Caco-2 (cell line): ENCODE results near the gene NDUFB4. TPM values are rescaled to one million over a fixed set of nuclear protein-coding genes. Genes with fewer than 3 reads are reported as not detected.

Experiments
- BruUV-seq: library from RNA; stranded (reverse); fragments of 400-500 nt; replicated peaks from 2 replicates; lab custom pipeline; 2021; lab: Mats Ljungman, UMichigan
- CTCF ChIA-PET: fragments of 300-600 bp; sonication (Branson Sonifier 250); formaldehyde crosslinking; loops from one replicate; lab custom pipeline; 2022; ENCODE audit warnings: antibody characterized with exemption; lab: Charles Lee
- POLR2A ChIA-PET: fragments of 300-600 bp; sonication (Branson Sonifier 250); formaldehyde crosslinking; loops from one replicate; lab custom pipeline; 2022; ENCODE audit warnings: antibody characterized with exemption; lab: Charles Lee
- DNase-seq, 2 experiments: peaks; one replicate each; pipeline versions ENCODE4 v3.0.0 to v3.0.0-alpha.2; 2020 to 2022
- H3K27me3 ChIP-seq: replicated peaks from 2 replicates; pipeline ENCODE4 v1.6.0; 2011; ENCODE audit warnings: low read length; ENCODE audit not compliant: control insufficient read depth, insufficient read depth
- H3K36me3 ChIP-seq: 2 replicates; pipeline ENCODE4 v1.5.1; 2011; ENCODE audit warnings: low read length; ENCODE audit not compliant: control insufficient read depth, insufficient read depth
- H3K4me1 ChIP-seq: fragments of 250-450 bp; sonication (Bioruptor Pico); 2 replicates; pipeline ENCODE4 v1.5.1; 2020; ENCODE audit warnings: mild to moderate bottlenecking
- H3K4me3 ChIP-seq: 2 replicates; pipeline ENCODE4 v1.5.1; 2011; ENCODE audit warnings: low read depth, mild to moderate bottlenecking, control low read depth, low read length
- H3K9me3 ChIP-seq: fragments of 250-450 bp; sonication (Bioruptor Pico); 2 replicates; pipeline ENCODE4 v1.5.1; 2020; ENCODE audit warnings: mild to moderate bottlenecking, moderate library complexity
- H3K27ac Mint-ChIP-seq: one replicate; pipeline ENCODE4 v1.8.0; 2022; ENCODE audit warnings: mixed read lengths; ENCODE audit not compliant: unreplicated experiment
- H3K27me3 Mint-ChIP-seq: one replicate; pipeline ENCODE4 v1.8.0; 2022; ENCODE audit warnings: mixed read lengths; ENCODE audit not compliant: insufficient read depth, unreplicated experiment
- H3K36me3 Mint-ChIP-seq: one replicate; pipeline ENCODE4 v1.8.0; 2022; ENCODE audit warnings: mild to moderate bottlenecking, mixed read lengths; ENCODE audit not compliant: insufficient read depth, unreplicated experiment
- H3K4me1 Mint-ChIP-seq: one replicate; pipeline ENCODE4 v1.8.0; 2022; ENCODE audit warnings: low read depth, mixed read lengths; ENCODE audit not compliant: unreplicated experiment
- H3K4me3 Mint-ChIP-seq: one replicate; pipeline ENCODE4 v1.8.0; 2022; ENCODE audit warnings: mild to moderate bottlenecking, moderate library complexity, mixed read lengths; ENCODE audit not compliant: unreplicated experiment
- H3K9me3 Mint-ChIP-seq: one replicate; pipeline ENCODE4 v1.8.0; 2022; ENCODE audit warnings: mixed read lengths; ENCODE audit not compliant: unreplicated experiment
- CTCF ChIP-seq, 2 experiments: fragments of 200-600 bp in 1 of 2; IDR thresholded peaks; 1 replicate in 1 of 2; 2 replicates in 1 of 2; pipeline versions ENCODE4 v1.5.1 to v1.8.0; 2011 to 2022; ENCODE audit warnings: antibody characterized with exemption in 1 of 2, control low read depth in 1 of 2, inconsistent platforms in 1 of 2, low read depth in 1 of 2, low read length in 1 of 2, mild to moderate bottlenecking in 1 of 2, moderate library complexity in 1 of 2; ENCODE audit not compliant: insufficient read depth in 1 of 2, severe bottlenecking in 1 of 2, unreplicated experiment in 1 of 2
- intact Hi-C: fragments of 100-400 bp; cut with micrococcal nuclease; formaldehyde crosslinking; loops from one replicate; pipeline ENCODE4 v1.10.0; 2022; ENCODE audit not compliant: unreplicated experiment
- total RNA-seq: library from RNA; stranded (reverse); gene quantifications from 2 replicates; pipeline ENCODE4 v1.2.3, GENCODE V29; 2022

Gene NDUFB4
- total RNA-seq, 1 experiment from 2014 or later = 136 TPM

- Mint-ChIP-seq H3K4me1 (no peaks in the 10 kb centered on the region), H3K36me3 (peaks cover 12% of the 10 kb centered on the region), H3K27me3 (no peaks in the 10 kb centered on the region), H3K9me3 (no peaks in the 10 kb centered on the region), H3K27ac (no peak overlapping the region), H3K4me3 (no peak overlapping the region)
- no peaks in the 10 kb centered on the region for H3K4me1 ChIP-seq
- BruUV-seq = no TSS peak
- H3K9me3 ChIP-seq = no peaks in the 10 kb centered on the region
- H3K36me3 ChIP-seq = no peaks in the 10 kb centered on the region
- intact Hi-C loops = no loop called here
- no peak for TF ChIP-seq CTCF (IDR thresholded peaks at IDR 0.05; ENCODE audit: insufficient read depth in 1 of 2, low read depth in 1 of 2, low read length in 1 of 2, severe bottlenecking in 1 of 2, unreplicated experiment in 1 of 2)
- CTCF ChIA-PET = interaction anchor here (1.0 kb wide), 1 partner anchor 8 kb away, joined by 3 read pairs; the partner anchor contains the start of gene NDUFB4
- DNase-seq = no peak
- no peak overlapping the region for H3K4me3 ChIP-seq
- H3K27me3 ChIP-seq = no peaks in the 10 kb centered on the region
- POLR2A ChIA-PET = interaction anchor here (1.7 kb wide), 1 partner anchor 9 kb away, joined by 6 read pairs; the partner anchor contains the start of gene NDUFB4
Observed at GRCh38 chr3:120604382-120604781, 8.2 kb downstream of the NDUFB4 start.

- Histone ChIP-seq H3K36me3 (no peaks in the 10 kb centered on the region), H3K27me3 (no peaks in the 10 kb centered on the region), H3K9me3 (no peaks in the 10 kb centered on the region), H3K4me1 (no peaks in the 10 kb centered on the region), H3K4me3 (no peak overlapping the region)
- Mint-ChIP-seq H3K4me3 (no peak overlapping the region), H3K27me3 (no peaks in the 10 kb centered on the region), H3K27ac (no peak overlapping the region), H3K4me1 (no peaks in the 10 kb centered on the region), H3K9me3 (no peaks in the 10 kb centered on the region), H3K36me3 (peaks cover 12% of the 10 kb centered on the region)
- ChIA-PET CTCF (interaction anchor here (1.0 kb wide), 1 partner anchor 9 kb away, joined by 3 read pairs; the partner anchor contains the start of gene NDUFB4), POLR2A (interaction anchor here (1.7 kb wide), 1 partner anchor 9 kb away, joined by 6 read pairs; the partner anchor contains the start of gene NDUFB4)
- intact Hi-C loops = no loop called here
- TF ChIP-seq CTCF (IDR thresholded peaks at IDR 0.05; ENCODE audit: insufficient read depth in 1 of 2, low read depth in 1 of 2, low read length in 1 of 2, severe bottlenecking in 1 of 2, unreplicated experiment in 1 of 2) = no peak
- no TSS peak for BruUV-seq
- no peak for DNase-seq
Observed at GRCh38 chr3:120604784-120605183, 8.6 kb downstream of the NDUFB4 start.

GRCh38 chr3:120608506-120608905 is 12.4 kb downstream of the NDUFB4 start:
- BruUV-seq = no TSS peak

More at GRCh38 chr3:120608506-120608905, 12.4 kb downstream of the NDUFB4 start:
- CTCF ChIA-PET = no interaction called here
- Histone ChIP-seq H3K36me3 (no peaks in the 10 kb centered on the region), H3K4me1 (no peaks in the 10 kb centered on the region), H3K4me3 (no peak overlapping the region), H3K27me3 (no peaks in the 10 kb centered on the region), H3K9me3 (no peaks in the 10 kb centered on the region)
- no peaks in the 10 kb centered on the region for H3K9me3 Mint-ChIP-seq
- no peaks in the 10 kb centered on the region for H3K36me3 Mint-ChIP-seq
- no peak for DNase-seq
- H3K4me3 Mint-ChIP-seq = no peak overlapping the region
- intact Hi-C loops = no loop called here
- H3K4me1 Mint-ChIP-seq = no peaks in the 10 kb centered on the region
- POLR2A ChIA-PET = no interaction called here
- TF ChIP-seq CTCF (IDR thresholded peaks at IDR 0.05; ENCODE audit: insufficient read depth in 1 of 2, low read depth in 1 of 2, low read length in 1 of 2, severe bottlenecking in 1 of 2, unreplicated experiment in 1 of 2) = no peak
- H3K27me3 Mint-ChIP-seq = no peaks in the 10 kb centered on the region
- no peak overlapping the region for H3K27ac Mint-ChIP-seq
